GM19099 (cell line): ENCODE data around the gene RER1.

Experiments
- POLR2A ChIP-seq: IDR thresholded peaks from 3 replicates; pipeline ENCODE4 v1.6.1; 2011; ENCODE audit warnings: low read depth; ENCODE audit not compliant: insufficient read length; ENCODE audit errors: extremely low read depth

RER1 gene

GRCh38 chr1:2402420-2402819, 10.8 kb downstream of the RER1 start:
- no peak for TF ChIP-seq POLR2A

GRCh38 chr1:2403273-2403672, 11.6 kb downstream of the RER1 start:
- TF ChIP-seq POLR2A = no peak

- no peak for TF ChIP-seq POLR2A
Measured at GRCh38 chr1:2404142-2404889, 12.7 kb downstream of the RER1 start.

- no peak for TF ChIP-seq POLR2A
Measured at GRCh38 chr1:2404890-2405511, 13.4 kb downstream of the RER1 start.

GRCh38 chr1:2405588-2406295, 14.1 kb downstream of the RER1 start:
- no peak for TF ChIP-seq POLR2A

GRCh38 chr1:2406451-2407041, 14.9 kb downstream of the RER1 start:
- no peak for TF ChIP-seq POLR2A

GRCh38 chr1:2407166-2407990, 15.7 kb downstream of the RER1 start:
- TF ChIP-seq POLR2A = no peak

GRCh38 chr1:2407991-2408275, 16.3 kb downstream of the RER1 start:
- TF ChIP-seq POLR2A = no peak

- no peak for TF ChIP-seq POLR2A
Measured at GRCh38 chr1:2408456-2408855, 16.8 kb downstream of the RER1 start.

GRCh38 chr1:2408859-2409276, 17.2 kb downstream of the RER1 start:
- no peak for TF ChIP-seq POLR2A

GRCh38 chr1:2409745-2410144, 18.1 kb downstream of the RER1 start:
- TF ChIP-seq POLR2A = no peak

- no peak for TF ChIP-seq POLR2A
Measured at GRCh38 chr1:2411801-2412394, 20.3 kb downstream of the RER1 start.

GRCh38 chr1:2412395-2412772, 20.7 kb downstream of the RER1 start, which contains the start of gene PEX10:
PEX10 (minus strand) TSS chr1:2412564; CDS start chr1:2412502, 62 bp downstream.
- peak; percentile 72 for TF ChIP-seq POLR2A

GRCh38 chr1:2412773-2413494, 21.3 kb downstream of the RER1 start:
- peak; percentile 68 for TF ChIP-seq POLR2A
